GM18507 (cell line): ENCODE measurements around the gene SORT1.
"Not testable (repeated sequence)": the region's sequence is repeated elsewhere in the genome, so short reads cannot be mapped to it uniquely, and the experiment has no call there.

Experiments
- DNase-seq: peaks from one replicate; pipeline ENCODE4 v3.0.0; 2011; ENCODE audit warnings: low read depth; ENCODE audit not compliant: insufficient read length; ENCODE audit errors: extremely low spot score
- FAIRE-seq: peaks from 2 replicates; lab custom pipeline; 2011; peaks lifted over from hg19 to GRCh38; lab: Jason Lieb, UNC

Gene SORT1

DNA sequence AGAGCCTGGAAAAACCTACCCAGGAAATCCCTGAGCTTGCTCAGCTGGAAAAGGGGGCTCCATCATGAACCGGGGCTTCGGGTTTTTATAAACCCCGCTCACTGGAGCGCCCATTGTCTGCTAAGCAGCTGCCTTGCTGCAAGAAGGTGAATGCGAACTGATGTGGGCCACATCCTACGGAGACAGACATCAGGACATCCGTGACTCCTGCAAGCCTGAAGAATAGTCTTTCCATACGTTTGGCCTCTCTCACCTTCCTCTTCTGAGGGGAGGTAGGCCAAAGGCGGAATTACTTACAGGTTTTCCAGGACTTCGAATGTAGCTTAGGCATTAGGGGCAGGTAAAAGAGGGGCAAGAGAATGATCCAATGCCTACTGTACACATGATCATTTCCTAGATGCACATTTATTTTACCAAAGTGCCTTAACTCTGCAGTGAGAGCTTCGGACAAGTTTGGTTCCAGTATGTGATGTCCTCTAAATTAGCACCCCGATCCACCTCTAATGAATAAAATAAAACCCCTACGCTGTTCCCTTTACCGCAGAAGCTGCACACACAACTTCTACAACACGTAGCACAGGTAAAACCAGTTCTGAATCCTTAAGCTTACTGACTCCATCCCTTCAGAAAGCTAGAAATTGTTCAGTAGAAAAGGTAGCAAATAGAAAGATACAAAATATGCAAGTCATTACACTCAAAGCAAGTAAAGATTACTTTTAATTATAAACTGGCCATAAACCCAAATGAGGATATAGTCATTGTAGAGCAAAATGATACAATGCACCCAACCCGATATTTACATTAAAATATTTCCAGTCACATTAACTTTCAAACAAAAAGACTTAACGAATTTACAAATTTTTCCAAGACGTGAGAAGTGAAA is 866 bp upstream of the SORT1 start:
- FAIRE-seq (no peak), DNase-seq (no peak)

DNA sequence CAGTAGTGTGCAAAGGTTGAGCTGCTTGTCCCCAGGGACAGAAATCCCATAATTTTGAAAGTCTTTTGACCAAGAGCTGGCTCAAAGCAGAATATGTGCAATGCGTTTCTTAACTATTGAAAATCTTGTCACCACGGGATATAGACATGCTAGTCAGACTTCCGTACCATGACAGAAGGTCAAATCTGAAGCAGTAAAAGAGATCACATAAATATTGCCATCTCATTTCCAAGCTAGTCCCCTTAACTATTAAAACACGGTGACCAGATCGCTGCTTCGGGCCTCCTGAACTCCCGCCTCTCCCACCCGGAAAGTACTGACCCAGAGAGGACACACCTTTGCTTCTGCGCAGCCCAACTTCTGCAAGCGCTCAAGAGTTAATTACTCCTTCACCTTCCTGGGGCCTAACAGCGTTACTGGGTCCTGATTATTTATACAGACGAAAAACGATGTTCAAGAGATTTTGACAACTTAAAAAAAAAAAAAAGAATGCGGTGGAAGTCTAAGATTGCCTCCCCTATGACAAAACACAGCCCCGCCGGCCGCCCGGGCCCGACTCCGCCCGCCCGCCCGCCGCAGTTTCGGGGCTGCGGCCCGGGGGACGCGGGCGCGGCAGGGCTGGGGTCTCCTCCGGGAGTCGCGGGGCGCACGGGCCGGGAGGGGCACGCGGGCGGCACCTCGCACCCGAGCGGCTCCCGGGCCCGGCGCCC is 692 bp downstream of the SORT1 start:
- DNase-seq = no peak
- no peak for FAIRE-seq

DNA sequence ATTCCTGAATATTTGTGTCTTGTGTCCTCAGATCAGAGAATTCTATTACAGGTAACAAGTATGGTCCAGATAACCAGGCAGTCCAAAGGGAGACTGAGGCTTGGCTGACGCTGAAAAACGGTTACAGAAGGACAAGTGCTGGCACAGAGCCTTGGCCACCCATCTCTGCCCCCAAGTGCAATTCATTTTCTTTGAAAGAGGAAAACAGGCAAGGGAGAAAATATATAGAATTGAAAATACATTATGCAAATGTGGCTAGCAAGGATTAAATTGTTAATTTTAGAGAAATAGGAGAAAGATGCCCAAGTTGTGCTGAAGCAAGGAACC is 1.2 kb downstream of the SORT1 start:
- DNase-seq = no peak
- no peak for FAIRE-seq

GRCh38 chr1:109395602-109396512 is 1.9 kb downstream of the SORT1 start:
- no peak for FAIRE-seq
- no peak for DNase-seq

- not testable (repeated sequence) for FAIRE-seq
Observed at GRCh38 chr1:109395282-109395599, 2.5 kb downstream of the SORT1 start.

DNA sequence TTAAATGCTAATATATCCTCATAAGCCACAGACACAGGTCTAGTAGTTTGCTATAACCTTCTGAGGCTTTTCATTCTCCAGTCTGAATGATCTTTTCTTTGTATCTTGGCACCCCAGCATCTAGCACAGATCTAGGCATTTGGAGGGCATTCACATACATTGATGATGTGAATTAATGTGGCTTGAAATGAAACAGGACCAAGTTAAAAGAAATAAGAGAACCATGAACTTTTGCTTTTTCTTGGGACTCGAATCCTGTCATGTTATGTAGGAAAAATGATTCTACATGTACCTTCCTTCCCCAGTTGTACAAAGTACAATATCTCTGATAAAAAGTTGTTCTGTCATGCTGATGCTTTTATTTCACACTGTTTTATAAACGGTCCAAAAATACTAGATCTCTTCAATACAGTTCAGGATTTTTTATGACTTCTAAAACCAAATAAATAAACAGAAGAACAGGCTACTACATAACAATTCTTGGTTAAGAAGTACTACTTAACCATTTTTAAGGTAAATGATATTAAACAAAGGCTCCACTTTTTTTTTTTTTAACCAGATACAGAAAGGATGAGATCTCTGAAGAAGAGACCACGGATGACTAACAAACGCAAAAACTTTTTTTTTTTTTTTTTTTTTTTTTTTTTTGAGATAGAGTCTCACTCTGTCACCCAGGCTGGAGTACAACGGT is 3.0 kb downstream of the SORT1 start:
- no peak for DNase-seq
- FAIRE-seq = no peak

More at GRCh38 chr1:109395282-109395599, 2.5 kb downstream of the SORT1 start:
- DNase-seq = not testable (repeated sequence)

DNA sequence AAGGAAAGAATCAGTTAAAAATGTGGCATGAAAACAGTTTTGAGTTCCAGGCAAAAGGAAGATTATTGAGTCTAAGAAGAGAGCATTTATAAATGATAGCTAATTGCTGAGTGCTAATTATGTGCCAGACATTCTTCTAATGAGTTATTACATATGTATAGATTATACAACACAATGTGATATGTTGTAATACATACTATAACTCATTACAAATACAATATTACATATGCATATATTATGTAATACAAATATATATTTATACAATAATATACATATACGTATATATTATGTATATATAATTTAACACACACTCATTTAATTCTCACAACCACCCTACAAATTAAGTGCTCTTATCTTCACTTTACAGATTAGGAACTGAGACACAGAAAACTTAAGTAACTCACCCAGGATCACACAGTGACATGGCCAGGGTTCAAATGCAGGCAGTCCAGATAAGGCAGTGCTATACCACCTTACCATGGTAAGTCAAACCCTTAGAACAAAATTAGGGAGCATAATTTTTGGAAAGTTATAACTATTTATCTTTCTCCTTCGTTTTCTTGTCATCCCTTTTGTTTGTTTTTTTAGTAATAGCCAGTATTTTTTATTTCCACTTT is 4.0 kb downstream of the SORT1 start:
- DNase-seq = no peak
- no peak for FAIRE-seq

DNA sequence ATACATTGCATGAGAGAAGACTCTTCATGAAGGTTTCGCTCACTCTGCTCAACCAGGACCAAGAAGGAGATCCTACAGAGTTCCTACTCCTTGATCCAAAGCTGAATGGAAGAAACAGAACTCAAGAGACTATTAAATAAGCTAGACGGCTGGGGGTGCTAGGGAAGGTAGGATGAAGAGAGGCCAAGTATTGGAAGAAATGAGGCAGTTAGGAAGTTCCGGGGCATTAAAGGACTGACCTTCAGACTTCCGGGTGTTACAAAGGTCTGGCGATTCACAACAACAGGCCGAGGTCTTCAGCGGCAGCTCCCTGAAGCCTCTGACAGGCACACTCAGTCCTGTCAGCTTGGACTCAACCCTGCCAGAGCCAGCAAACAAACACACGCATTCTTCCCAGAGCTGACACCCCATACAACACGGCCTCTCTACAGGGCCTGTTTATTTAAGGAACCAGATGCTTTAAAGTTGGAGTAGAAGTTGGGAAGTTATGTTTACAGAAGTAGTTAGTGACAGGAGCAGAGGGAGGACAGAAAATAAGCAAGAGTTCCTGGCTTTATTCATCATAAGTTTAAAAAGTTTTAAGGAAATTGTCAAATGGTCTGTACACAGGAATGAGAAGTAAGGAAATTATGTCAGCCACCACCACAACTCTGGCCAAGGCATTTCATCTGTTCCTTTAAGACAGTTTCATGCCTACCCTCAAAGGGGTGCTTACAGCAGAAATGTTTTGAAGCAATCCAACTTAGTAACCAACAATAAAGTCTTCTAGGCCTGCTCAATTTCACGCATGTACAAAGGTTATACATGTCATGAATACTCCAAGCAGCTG is 4.7 kb downstream of the SORT1 start:
- DNase-seq (no peak), FAIRE-seq (no peak)

DNA sequence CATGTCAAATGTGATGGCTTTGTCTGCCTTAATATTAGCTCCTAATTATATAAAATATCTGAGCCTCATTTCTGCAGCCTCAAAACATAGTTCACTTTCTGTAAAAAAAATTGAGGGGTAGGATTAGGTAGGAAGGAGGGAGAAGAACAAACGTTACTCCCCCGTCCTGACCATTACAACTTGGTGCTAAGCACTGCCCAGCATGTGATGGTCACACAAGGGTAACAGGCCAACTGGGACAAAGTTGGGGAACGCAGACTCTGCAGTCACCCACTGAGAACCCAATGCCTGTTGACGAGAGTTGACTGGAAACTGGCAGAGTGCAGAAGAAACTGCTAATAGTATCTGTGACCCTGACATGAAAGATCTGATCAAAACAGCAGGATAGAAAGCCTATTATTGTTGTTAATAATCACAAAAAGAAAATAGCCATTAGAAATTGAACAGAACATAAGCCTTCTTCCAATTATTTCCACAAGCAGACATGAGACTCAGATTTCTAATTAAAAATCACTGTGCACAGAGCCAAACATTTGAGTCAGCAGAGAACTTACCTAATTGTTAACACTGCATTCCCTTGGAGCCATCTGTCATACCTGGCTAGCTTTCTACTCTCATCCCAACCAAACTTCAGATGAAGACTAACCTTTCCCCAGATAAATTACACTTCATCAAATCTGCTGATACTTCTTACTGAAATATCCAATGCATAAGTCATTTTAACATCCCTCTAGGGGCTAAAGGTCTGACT is 5.5 kb downstream of the SORT1 start:
- DNase-seq (no peak), FAIRE-seq (no peak)

DNA sequence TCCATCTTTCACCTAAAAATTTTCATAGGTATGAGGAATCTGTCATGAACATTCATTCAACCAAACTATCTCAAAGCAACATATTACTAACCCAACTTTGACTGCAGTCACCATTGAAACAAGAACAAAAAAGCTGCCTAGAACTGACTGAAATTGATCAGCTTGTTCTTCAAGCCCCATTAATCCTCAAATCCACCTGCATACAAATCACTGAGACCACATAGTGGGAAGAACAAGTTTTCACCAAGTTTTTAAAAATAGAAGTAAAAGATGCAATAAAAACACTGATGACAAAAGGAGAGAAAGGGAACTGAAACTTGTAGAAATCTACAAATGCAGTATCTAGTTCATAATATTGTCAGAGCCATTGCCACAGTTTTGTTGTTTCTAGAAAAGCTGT is 6.1 kb downstream of the SORT1 start:
- FAIRE-seq = peak; percentile 80
- DNase-seq = peak; percentile 15

DNA sequence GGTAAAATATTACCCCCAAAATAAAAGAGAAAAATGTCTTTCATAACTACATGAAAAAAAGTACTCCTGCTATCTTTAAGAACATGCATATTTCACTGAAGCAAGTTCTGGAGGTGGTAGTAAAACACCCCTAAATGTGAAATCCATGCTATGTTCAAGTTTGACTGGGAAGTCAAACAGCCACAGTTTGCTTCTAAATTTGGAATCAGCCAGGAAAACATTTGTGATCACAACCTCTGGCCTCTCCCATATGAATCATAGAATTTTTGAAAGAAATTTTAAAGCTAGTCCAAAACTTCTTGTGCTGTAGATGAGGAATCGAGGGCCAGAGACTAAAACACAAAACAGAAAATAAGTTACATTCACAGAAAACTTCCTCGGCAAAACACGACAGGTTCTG is 6.6 kb downstream of the SORT1 start:
- no peak for DNase-seq
- no peak for FAIRE-seq

- no peak for DNase-seq
- FAIRE-seq = no peak
Observed at GRCh38 chr1:109389638-109390341, 7.9 kb downstream of the SORT1 start.

GRCh38 chr1:109388884-109389637 is 8.7 kb downstream of the SORT1 start:
- no peak for FAIRE-seq

GRCh38 chr1:109388208-109388711 is 9.5 kb downstream of the SORT1 start:
- FAIRE-seq = no peak
- no peak for DNase-seq

More at GRCh38 chr1:109388884-109389637, 8.7 kb downstream of the SORT1 start:
- no peak for DNase-seq

- FAIRE-seq (no peak), DNase-seq (no peak)
Observed at GRCh38 chr1:109386054-109386717, 11.5 kb downstream of the SORT1 start.

DNA sequence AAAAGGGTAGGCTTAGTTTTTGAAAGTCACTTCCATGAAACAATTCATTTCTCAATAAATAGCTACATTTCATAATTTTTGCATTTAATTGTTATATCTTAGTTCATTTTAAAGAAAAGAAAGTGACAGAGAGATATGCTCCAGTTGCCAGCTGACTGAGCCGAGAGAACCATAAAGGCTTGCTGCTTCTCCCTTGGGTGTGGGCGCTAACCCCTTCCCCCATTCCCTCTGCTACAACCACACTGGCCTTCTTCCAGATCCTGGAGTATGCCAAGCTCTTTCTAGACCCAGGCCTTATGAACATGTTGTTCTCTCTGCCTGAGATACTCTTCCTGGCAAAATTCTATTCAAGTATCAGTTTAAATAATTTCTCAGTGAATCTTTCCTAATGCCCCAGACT is 12.3 kb downstream of the SORT1 start:
- FAIRE-seq (no peak), DNase-seq (no peak)
